ENCODE measurements around the gene USF2.

USF2 gene

GRCh38 chr19:35271546-35271945 lies 2.8 kb downstream of the USF2 start:
- H3K36me3 ChIP-seq (ENCODE audit: control insufficient read depth, insufficient read depth, low read length) = peaks cover 9% of the 10 kb centered on the region

GRCh38 chr19:35272122-35272719 lies 3.5 kb downstream of the USF2 start:
- H3K9me3 ChIP-seq (ENCODE audit: control insufficient read depth, low read length) = no peaks in the 10 kb centered on the region
- H3K27me3 ChIP-seq (ENCODE audit: control insufficient read depth, insufficient read depth, low read length) = no peaks in the 10 kb centered on the region
- peaks cover 9% of the 10 kb centered on the region for H3K36me3 ChIP-seq (ENCODE audit: control insufficient read depth, insufficient read depth, low read length)
- H3K4me1 ChIP-seq (ENCODE audit: control insufficient read depth, insufficient read depth, low read length) = peaks cover 10% of the 10 kb centered on the region
- no peak overlapping the region for H3K4me3 ChIP-seq (ENCODE audit: low read length)
- H3K9ac ChIP-seq (ENCODE audit: low read length) = no peak overlapping the region

More at GRCh38 chr19:35271546-35271945, 2.8 kb downstream of the USF2 start:
- no peak overlapping the region for H3K9ac ChIP-seq (ENCODE audit: low read length)
- peaks cover 17% of the 10 kb centered on the region for H3K4me1 ChIP-seq (ENCODE audit: control insufficient read depth, insufficient read depth, low read length)
- no peaks in the 10 kb centered on the region for H3K27me3 ChIP-seq (ENCODE audit: control insufficient read depth, insufficient read depth, low read length)
- no peak overlapping the region for H3K4me3 ChIP-seq (ENCODE audit: low read length)
- no peaks in the 10 kb centered on the region for H3K9me3 ChIP-seq (ENCODE audit: control insufficient read depth, low read length)

GRCh38 chr19:35272954-35273649 lies 4.3 kb downstream of the USF2 start:
- no peak overlapping the region for H3K4me3 ChIP-seq (ENCODE audit: low read length)
- H3K9ac ChIP-seq (ENCODE audit: low read length) = no peak overlapping the region
- H3K36me3 ChIP-seq (ENCODE audit: control insufficient read depth, insufficient read depth, low read length) = peaks cover 9% of the 10 kb centered on the region
- peaks cover 5% of the 10 kb centered on the region for H3K4me1 ChIP-seq (ENCODE audit: control insufficient read depth, insufficient read depth, low read length)
- no peaks in the 10 kb centered on the region for H3K27me3 ChIP-seq (ENCODE audit: control insufficient read depth, insufficient read depth, low read length)
- no peaks in the 10 kb centered on the region for H3K9me3 ChIP-seq (ENCODE audit: control insufficient read depth, low read length)

GRCh38 chr19:35273686-35274259 lies 5.0 kb downstream of the USF2 start:
- no peak overlapping the region for H3K9ac ChIP-seq (ENCODE audit: low read length)
- H3K36me3 ChIP-seq (ENCODE audit: control insufficient read depth, insufficient read depth, low read length) = peaks cover 9% of the 10 kb centered on the region
- H3K9me3 ChIP-seq (ENCODE audit: control insufficient read depth, low read length) = no peaks in the 10 kb centered on the region
- H3K27me3 ChIP-seq (ENCODE audit: control insufficient read depth, insufficient read depth, low read length) = no peaks in the 10 kb centered on the region
- H3K4me3 ChIP-seq (ENCODE audit: low read length) = no peak overlapping the region
- peaks cover 5% of the 10 kb centered on the region for H3K4me1 ChIP-seq (ENCODE audit: control insufficient read depth, insufficient read depth, low read length)

GRCh38 chr19:35274323-35274722 lies 5.6 kb downstream of the USF2 start:
- Histone ChIP-seq H3K4me3 (ENCODE audit: low read length) (no peak overlapping the region), H3K9me3 (ENCODE audit: control insufficient read depth, low read length) (no peaks in the 10 kb centered on the region), H3K36me3 (ENCODE audit: control insufficient read depth, insufficient read depth, low read length) (peaks cover 9% of the 10 kb centered on the region), H3K4me1 (ENCODE audit: control insufficient read depth, insufficient read depth, low read length) (peaks cover 5% of the 10 kb centered on the region), H3K9ac (ENCODE audit: low read length) (no peak overlapping the region), H3K27me3 (ENCODE audit: control insufficient read depth, insufficient read depth, low read length) (no peaks in the 10 kb centered on the region)

- H3K4me1 ChIP-seq (ENCODE audit: control insufficient read depth, insufficient read depth, low read length) = peaks cover 3% of the 10 kb centered on the region
- H3K9me3 ChIP-seq (ENCODE audit: control insufficient read depth, low read length) = no peaks in the 10 kb centered on the region
- H3K36me3 ChIP-seq (ENCODE audit: control insufficient read depth, insufficient read depth, low read length) = no peaks in the 10 kb centered on the region
- peaks cover 5% of the 10 kb centered on the region for H3K27me3 ChIP-seq (ENCODE audit: control insufficient read depth, insufficient read depth, low read length)
- no peak overlapping the region for H3K4me3 ChIP-seq (ENCODE audit: low read length)
- no peak overlapping the region for H3K9ac ChIP-seq (ENCODE audit: low read length)
Observed at GRCh38 chr19:35276706-35277281, 8.0 kb downstream of the USF2 start.

GRCh38 chr19:35278578-35279284 lies 10.0 kb downstream of the USF2 start:
- Histone ChIP-seq H3K4me1 (ENCODE audit: control insufficient read depth, insufficient read depth, low read length) (peaks cover 12% of the 10 kb centered on the region), H3K4me3 (ENCODE audit: low read length) (no peak overlapping the region), H3K9ac (ENCODE audit: low read length) (no peak overlapping the region), H3K9me3 (ENCODE audit: control insufficient read depth, low read length) (no peaks in the 10 kb centered on the region), H3K36me3 (ENCODE audit: control insufficient read depth, insufficient read depth, low read length) (no peaks in the 10 kb centered on the region), H3K27me3 (ENCODE audit: control insufficient read depth, insufficient read depth, low read length) (peaks cover 13% of the 10 kb centered on the region)

GRCh38 chr19:35279374-35279773 lies 10.6 kb downstream of the USF2 start:
- H3K4me1 ChIP-seq (ENCODE audit: control insufficient read depth, insufficient read depth, low read length) = peaks cover 12% of the 10 kb centered on the region
- no peaks in the 10 kb centered on the region for H3K9me3 ChIP-seq (ENCODE audit: control insufficient read depth, low read length)
- no peak overlapping the region for H3K4me3 ChIP-seq (ENCODE audit: low read length)
- H3K36me3 ChIP-seq (ENCODE audit: control insufficient read depth, insufficient read depth, low read length) = no peaks in the 10 kb centered on the region
- H3K9ac ChIP-seq (ENCODE audit: low read length) = no peak overlapping the region
- peaks cover 13% of the 10 kb centered on the region for H3K27me3 ChIP-seq (ENCODE audit: control insufficient read depth, insufficient read depth, low read length)

GRCh38 chr19:35279985-35280821 lies 11.4 kb downstream of the USF2 start:
- Histone ChIP-seq H3K4me3 (ENCODE audit: low read length) (no peak overlapping the region), H3K9ac (ENCODE audit: low read length) (no peak overlapping the region), H3K4me1 (ENCODE audit: control insufficient read depth, insufficient read depth, low read length) (peaks cover 12% of the 10 kb centered on the region), H3K36me3 (ENCODE audit: control insufficient read depth, insufficient read depth, low read length) (no peaks in the 10 kb centered on the region), H3K9me3 (ENCODE audit: control insufficient read depth, low read length) (no peaks in the 10 kb centered on the region), H3K27me3 (ENCODE audit: control insufficient read depth, insufficient read depth, low read length) (peaks cover 13% of the 10 kb centered on the region)

GRCh38 chr19:35281303-35281702 lies 12.5 kb downstream of the USF2 start:
- H3K4me1 ChIP-seq (ENCODE audit: control insufficient read depth, insufficient read depth, low read length) = peaks cover 12% of the 10 kb centered on the region
- H3K9me3 ChIP-seq (ENCODE audit: control insufficient read depth, low read length) = no peaks in the 10 kb centered on the region
- H3K36me3 ChIP-seq (ENCODE audit: control insufficient read depth, insufficient read depth, low read length) = no peaks in the 10 kb centered on the region
- no peak overlapping the region for H3K4me3 ChIP-seq (ENCODE audit: low read length)
- peaks cover 13% of the 10 kb centered on the region for H3K27me3 ChIP-seq (ENCODE audit: control insufficient read depth, insufficient read depth, low read length)
- no peak overlapping the region for H3K9ac ChIP-seq (ENCODE audit: low read length)
